Ishikawa (cell line): ENCODE data around the gene STARD7.

Experiments
- CEBPB ChIP-seq: IDR thresholded peaks from 2 replicates; pipeline ENCODE4 v1.6.1; 2012
- CREB1 ChIP-seq: IDR thresholded peaks from 2 replicates; pipeline ENCODE4 v1.6.1; 2012; ENCODE audit warnings: low read depth
- EGR1 ChIP-seq: IDR thresholded peaks from 2 replicates; pipeline ENCODE4 v1.6.1; 2012
- EP300 ChIP-seq: IDR thresholded peaks from 2 replicates; pipeline ENCODE4 v1.6.1; 2012; ENCODE audit warnings: borderline replicate concordance
- FOXM1 ChIP-seq: IDR thresholded peaks from 2 replicates; pipeline ENCODE4 v1.6.1; 2012; ENCODE audit warnings: low read depth, borderline replicate concordance
- NFIC ChIP-seq: IDR thresholded peaks from 2 replicates; pipeline ENCODE4 v1.6.1; 2012
- RAD21 ChIP-seq: IDR thresholded peaks from 2 replicates; pipeline ENCODE4 v1.6.1; 2012; ENCODE audit warnings: low read depth
- TAF1 ChIP-seq: IDR thresholded peaks from 2 replicates; pipeline ENCODE4 v1.6.1; 2012; ENCODE audit warnings: low read depth, mild to moderate bottlenecking
- TCF12 ChIP-seq: IDR thresholded peaks from 2 replicates; pipeline ENCODE4 v1.6.1; 2012; ENCODE audit warnings: low read depth
- TEAD4 ChIP-seq: IDR thresholded peaks from 2 replicates; pipeline ENCODE4 v1.6.1; 2012
- YY1 ChIP-seq: IDR thresholded peaks from 2 replicates; pipeline ENCODE4 v1.6.1; 2012; ENCODE audit warnings: low read depth
- ZBTB7A ChIP-seq: IDR thresholded peaks from 2 replicates; pipeline ENCODE4 v1.6.1; 2012; ENCODE audit warnings: low read depth
- TF ChIP-seq, protein P1 (sequence below): IDR thresholded peaks from 2 replicates; pipeline ENCODE4 v1.6.1; 2012
- TF ChIP-seq, protein P2 (sequence below): IDR thresholded peaks from 2 replicates; pipeline ENCODE4 v1.6.1; 2012; ENCODE audit warnings: low read depth, mild to moderate bottlenecking
- TF ChIP-seq, protein P3 (sequence below): IDR thresholded peaks from 2 replicates; pipeline ENCODE4 v1.6.1; 2012

The STARD7 gene

DNA sequence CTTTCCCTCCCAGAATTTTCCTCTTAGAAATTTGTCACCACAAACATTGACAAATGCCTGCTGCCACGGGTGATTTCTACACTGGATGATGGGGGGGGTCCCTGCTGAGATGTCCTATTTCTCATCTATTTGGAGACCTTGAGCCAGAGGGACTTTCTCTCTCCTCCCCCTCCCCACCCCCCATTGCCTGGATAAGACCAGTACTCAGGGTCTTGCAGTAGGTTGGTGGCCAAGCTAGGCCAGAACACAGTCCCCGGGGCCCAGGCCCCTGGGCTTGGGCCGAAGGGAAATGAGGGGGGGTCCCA is 62.8 kb downstream of the STARD7 start:
- no peak for TF ChIP-seq ZBTB7A
- TF ChIP-seq YY1: no peak
- no peak for TF ChIP-seq TEAD4
- TF ChIP-seq CREB1: no peak
- TF ChIP-seq TAF1: no peak
- TF ChIP-seq, protein P1, sequence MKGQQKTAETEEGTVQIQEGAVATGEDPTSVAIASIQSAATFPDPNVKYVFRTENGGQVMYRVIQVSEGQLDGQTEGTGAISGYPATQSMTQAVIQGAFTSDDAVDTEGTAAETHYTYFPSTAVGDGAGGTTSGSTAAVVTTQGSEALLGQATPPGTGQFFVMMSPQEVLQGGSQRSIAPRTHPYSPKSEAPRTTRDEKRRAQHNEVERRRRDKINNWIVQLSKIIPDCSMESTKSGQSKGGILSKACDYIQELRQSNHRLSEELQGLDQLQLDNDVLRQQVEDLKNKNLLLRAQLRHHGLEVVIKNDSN: no peak
- no peak for TF ChIP-seq FOXM1
- no peak for TF ChIP-seq TCF12
- no peak for TF ChIP-seq CEBPB
- TF ChIP-seq EGR1: no peak
- no peak for TF ChIP-seq EP300
- TF ChIP-seq, protein P2, sequence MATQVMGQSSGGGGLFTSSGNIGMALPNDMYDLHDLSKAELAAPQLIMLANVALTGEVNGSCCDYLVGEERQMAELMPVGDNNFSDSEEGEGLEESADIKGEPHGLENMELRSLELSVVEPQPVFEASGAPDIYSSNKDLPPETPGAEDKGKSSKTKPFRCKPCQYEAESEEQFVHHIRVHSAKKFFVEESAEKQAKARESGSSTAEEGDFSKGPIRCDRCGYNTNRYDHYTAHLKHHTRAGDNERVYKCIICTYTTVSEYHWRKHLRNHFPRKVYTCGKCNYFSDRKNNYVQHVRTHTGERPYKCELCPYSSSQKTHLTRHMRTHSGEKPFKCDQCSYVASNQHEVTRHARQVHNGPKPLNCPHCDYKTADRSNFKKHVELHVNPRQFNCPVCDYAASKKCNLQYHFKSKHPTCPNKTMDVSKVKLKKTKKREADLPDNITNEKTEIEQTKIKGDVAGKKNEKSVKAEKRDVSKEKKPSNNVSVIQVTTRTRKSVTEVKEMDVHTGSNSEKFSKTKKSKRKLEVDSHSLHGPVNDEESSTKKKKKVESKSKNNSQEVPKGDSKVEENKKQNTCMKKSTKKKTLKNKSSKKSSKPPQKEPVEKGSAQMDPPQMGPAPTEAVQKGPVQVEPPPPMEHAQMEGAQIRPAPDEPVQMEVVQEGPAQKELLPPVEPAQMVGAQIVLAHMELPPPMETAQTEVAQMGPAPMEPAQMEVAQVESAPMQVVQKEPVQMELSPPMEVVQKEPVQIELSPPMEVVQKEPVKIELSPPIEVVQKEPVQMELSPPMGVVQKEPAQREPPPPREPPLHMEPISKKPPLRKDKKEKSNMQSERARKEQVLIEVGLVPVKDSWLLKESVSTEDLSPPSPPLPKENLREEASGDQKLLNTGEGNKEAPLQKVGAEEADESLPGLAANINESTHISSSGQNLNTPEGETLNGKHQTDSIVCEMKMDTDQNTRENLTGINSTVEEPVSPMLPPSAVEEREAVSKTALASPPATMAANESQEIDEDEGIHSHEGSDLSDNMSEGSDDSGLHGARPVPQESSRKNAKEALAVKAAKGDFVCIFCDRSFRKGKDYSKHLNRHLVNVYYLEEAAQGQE: no peak
- no peak for TF ChIP-seq NFIC
- TF ChIP-seq RAD21: no peak
- TF ChIP-seq, protein P3, sequence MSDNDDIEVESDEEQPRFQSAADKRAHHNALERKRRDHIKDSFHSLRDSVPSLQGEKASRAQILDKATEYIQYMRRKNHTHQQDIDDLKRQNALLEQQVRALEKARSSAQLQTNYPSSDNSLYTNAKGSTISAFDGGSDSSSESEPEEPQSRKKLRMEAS: no peak

DNA sequence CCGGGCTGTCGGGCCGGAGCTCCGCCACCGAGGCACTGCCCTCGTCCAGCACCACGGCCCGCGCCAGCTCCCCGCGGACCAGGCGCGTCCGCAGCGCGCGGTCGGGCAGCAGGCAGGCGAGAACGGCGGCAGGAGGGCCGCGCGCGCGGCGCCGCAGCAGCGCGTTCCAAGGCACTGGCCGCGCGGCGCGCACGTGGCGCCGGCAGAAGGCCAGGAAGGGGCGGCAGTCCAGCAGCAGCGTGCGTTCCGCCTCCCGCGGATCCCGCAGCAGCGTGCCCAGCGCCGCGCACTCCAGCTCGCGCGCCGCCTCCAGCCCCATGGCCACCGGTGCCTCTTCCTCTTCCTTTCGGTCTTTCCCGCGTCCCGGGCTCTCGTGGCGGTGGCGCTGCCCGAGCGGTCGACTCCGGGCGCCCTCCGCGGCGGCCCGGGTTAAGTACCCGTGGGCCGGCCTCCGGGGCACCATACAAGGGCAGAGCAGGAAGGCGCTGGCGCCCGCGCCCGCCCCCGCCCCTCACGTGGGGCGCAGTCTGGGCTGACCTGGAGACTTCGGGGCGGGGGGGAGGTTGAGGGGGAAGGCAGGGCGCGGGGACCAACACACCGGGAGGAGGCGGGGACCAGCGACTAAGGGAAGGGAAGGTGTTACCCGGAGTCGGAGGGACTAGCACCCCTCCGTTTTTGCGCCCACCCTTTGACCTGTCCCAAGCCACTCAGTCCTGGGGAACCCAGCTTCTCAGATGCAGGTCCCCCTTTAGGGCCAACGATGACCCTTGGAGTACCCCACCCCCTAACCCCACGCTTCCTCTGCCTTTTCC is 63.4 kb downstream of the STARD7 start, which contains the start of gene DUSP2:
TSS of gene DUSP2 (minus strand) at position 405 of the 812 bp plus-strand sequence. CDS start at position 319, 86 bp downstream.
- no peak for TF ChIP-seq CEBPB
- no peak for TF ChIP-seq FOXM1
- TF ChIP-seq YY1: 0 out of 2 replicates have a peak, but pooled peaks have one; percentile 27
- TF ChIP-seq, protein P3: peak; percentile 98
- no peak for TF ChIP-seq TCF12
- no peak for TF ChIP-seq CREB1
- peak; percentile 63 for TF ChIP-seq TEAD4
- no peak for TF ChIP-seq RAD21
- TF ChIP-seq, protein P2: no peak
- peak; percentile 65 for TF ChIP-seq EGR1
- no peak; the same call in 1 of the 2 replicates for TF ChIP-seq EP300
- TF ChIP-seq, protein P1: peak; percentile 84
- no peak for TF ChIP-seq ZBTB7A
- TF ChIP-seq NFIC: peak; percentile 76; the same call in 1 of the 2 replicates
- TF ChIP-seq TAF1: 0 out of 2 replicates have a peak, but pooled peaks have one; percentile 22

DNA sequence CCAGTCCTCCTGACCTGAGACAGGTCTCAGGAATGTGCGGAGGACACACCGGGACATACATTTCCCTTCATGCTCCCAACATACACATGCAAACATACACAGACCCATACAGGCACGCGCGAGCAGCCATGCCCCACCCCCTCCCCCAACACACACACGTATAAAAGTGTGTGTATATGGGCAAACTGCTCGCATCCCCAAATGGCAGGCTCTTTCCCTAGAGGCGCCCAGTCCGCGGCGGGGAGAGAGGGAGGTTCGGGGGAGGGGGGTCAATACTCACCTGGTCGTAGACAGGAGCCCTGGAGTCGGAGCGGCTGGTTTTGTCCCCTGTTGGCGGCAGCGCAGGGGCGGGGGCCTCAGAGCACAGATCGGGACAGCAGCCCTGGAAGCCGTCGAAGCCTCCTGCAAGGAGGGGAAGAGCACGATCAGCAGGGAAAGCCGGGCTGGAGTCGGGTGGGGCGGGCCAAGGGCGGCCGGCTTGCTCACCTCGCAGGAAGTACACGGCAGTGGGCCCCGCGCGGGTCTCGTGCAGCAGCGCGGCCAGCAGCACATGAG is 64.1 kb downstream of the STARD7 start:
- TF ChIP-seq TEAD4: no peak
- TF ChIP-seq NFIC: no peak
- TF ChIP-seq ZBTB7A: no peak
- TF ChIP-seq, protein P2: no peak
- TF ChIP-seq YY1: no peak
- TF ChIP-seq EP300: no peak
- TF ChIP-seq, protein P1: no peak
- TF ChIP-seq TCF12: no peak
- TF ChIP-seq RAD21: no peak
- TF ChIP-seq, protein P3: no peak
- TF ChIP-seq EGR1: no peak
- no peak for TF ChIP-seq TAF1
